PC-9 (cell line): ENCODE data around the gene DRAP1. TPM values are rescaled to one million over a fixed set of nuclear protein-coding genes. Genes with fewer than 3 reads are reported as not detected.

Experiments
- BruUV-seq: library from RNA; stranded (reverse); fragments of 400-500 nt; replicated peaks from 2 replicates; lab custom pipeline; 2021; lab: Mats Ljungman, UMichigan
- CTCF ChIA-PET: fragments of 300-600 bp; sonication (Branson Sonifier 250); formaldehyde crosslinking; loops from one replicate; lab custom pipeline; 2022; ENCODE audit warnings: antibody characterized with exemption; lab: Charles Lee
- POLR2A ChIA-PET: fragments of 300-600 bp; sonication (Branson Sonifier 250); formaldehyde crosslinking; loops from one replicate; lab custom pipeline; 2022; ENCODE audit warnings: antibody characterized with exemption; ENCODE audit not compliant: unreplicated experiment; lab: Charles Lee
- DNase-seq, 2 experiments: peaks; one replicate each; pipeline versions ENCODE4 v3.0.0 to v3.0.0-alpha.2; 2015 to 2022; ENCODE audit warnings: mixed read lengths in 1 of 2
- H2AFZ ChIP-seq: fragments of 200-600 bp; sonication (generic); 2 replicates; pipeline ENCODE4 v1.8.1; 2017; ENCODE audit warnings: antibody characterized with exemption
- H3F3A ChIP-seq: fragments of 200-600 bp; sonication (generic); 2 replicates; pipeline ENCODE4 v1.8.1; 2017; ENCODE audit warnings: antibody characterized with exemption, mild to moderate bottlenecking, low read depth; ENCODE audit not compliant: insufficient read depth
- H3K27ac ChIP-seq: fragments of 200-600 bp; sonication (generic); 2 replicates; pipeline ENCODE4 v1.6.1; 2016; ENCODE audit warnings: mixed run types
- H3K27me3 ChIP-seq: fragments of 200-600 bp; sonication (generic); 2 replicates; pipeline ENCODE4 v1.6.1; 2016; ENCODE audit warnings: low read depth, mixed run types; ENCODE audit not compliant: insufficient read depth
- H3K36me3 ChIP-seq: fragments of 200-600 bp; sonication (generic); 2 replicates; pipeline ENCODE4 v1.6.1; 2016; ENCODE audit warnings: low read depth, mixed run types
- H3K4me1 ChIP-seq: fragments of 200-600 bp; sonication (generic); replicated peaks from 2 replicates; pipeline ENCODE4 v1.6.1; 2016; ENCODE audit warnings: mixed run types; ENCODE audit not compliant: insufficient read depth
- H3K4me2 ChIP-seq: fragments of 200-600 bp; sonication (generic); 2 replicates; pipeline ENCODE4 v1.6.1; 2017; ENCODE audit warnings: mixed run types
- H3K4me3 ChIP-seq: fragments of 200-600 bp; sonication (generic); 2 replicates; pipeline ENCODE4 v1.6.1; 2016; ENCODE audit warnings: mixed run types
- H3K79me2 ChIP-seq: fragments of 200-600 bp; sonication (generic); 2 replicates; pipeline ENCODE4 v1.6.1; 2017; ENCODE audit warnings: low read depth, mixed run types
- H3K9me2 ChIP-seq: fragments of 200-600 bp; sonication (generic); 2 replicates; pipeline ENCODE4 v1.8.1; 2017; ENCODE audit warnings: mild to moderate bottlenecking; ENCODE audit not compliant: insufficient read depth
- H3K9me3 ChIP-seq: fragments of 200-600 bp; sonication (generic); 2 replicates; pipeline ENCODE4 v1.8.1; 2016; ENCODE audit warnings: low read depth; ENCODE audit not compliant: insufficient read depth
- H4K20me1 ChIP-seq: fragments of 200-600 bp; sonication (generic); 2 replicates; pipeline ENCODE4 v1.8.1; 2017; ENCODE audit not compliant: insufficient read depth
- EZH2 ChIP-seq: fragments of 200-600 bp; sonication (generic); IDR thresholded peaks from 2 replicates; pipeline ENCODE4 v1.8.0; 2017; ENCODE audit warnings: antibody characterized with exemption, low read depth
- intact Hi-C: fragments of 100-400 bp; cut with micrococcal nuclease; formaldehyde crosslinking; loops from one replicate; pipeline ENCODE4 v1.10.0; 2022; ENCODE audit not compliant: unreplicated experiment
- total RNA-seq: library from RNA; stranded (reverse); gene quantifications from 2 replicates; pipeline ENCODE4 v1.2.3, GENCODE V29; 2021
- TF ChIP-seq, protein P1 (sequence below): fragments of 200-600 bp; sonication (generic); conservative IDR thresholded peaks from 2 replicates; pipeline ENCODE4 v1.6.1; 2017; ENCODE audit warnings: mixed run types, antibody characterized with exemption, mild to moderate bottlenecking, moderate library complexity

Gene DRAP1
- total RNA-seq, 1 experiment from 2014 or later, result 220 TPM

DNA sequence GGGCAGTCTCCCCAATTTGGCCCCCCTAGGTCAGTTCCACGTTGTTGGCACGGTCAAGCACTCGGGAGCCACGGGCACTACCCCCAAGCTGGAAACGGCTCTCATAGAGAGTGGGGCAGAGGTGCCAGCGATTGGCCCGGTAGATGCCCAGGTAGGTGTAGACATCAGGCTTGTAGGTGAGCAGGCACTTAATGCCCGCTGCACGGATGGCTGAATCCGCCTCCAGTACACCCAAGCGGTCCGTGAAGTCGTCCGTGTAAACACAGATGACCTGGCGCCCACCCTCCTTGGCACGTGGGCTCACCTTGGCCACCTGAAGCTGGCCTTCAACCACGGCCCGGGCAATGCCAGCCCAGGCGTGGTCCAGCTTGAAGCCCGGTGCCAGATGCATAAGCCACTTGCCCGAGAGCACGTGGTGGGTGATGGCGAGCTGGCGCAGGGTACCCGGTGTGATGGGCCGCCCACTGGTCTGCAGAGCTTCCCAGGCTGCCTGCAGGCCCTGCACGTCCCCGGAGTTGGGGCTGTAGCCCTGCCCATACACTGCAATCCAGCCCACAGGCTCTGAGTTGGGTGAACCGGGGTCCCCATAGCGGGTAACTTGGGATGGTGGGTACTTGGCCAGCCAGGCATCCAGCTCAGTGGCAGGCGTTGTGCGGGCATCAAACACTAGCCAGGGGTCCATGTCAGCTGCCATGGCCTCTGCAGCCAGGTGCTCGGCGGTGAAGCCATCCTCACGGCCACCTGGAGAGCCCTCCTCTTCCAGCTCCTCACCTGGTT is 1.6 kb upstream of the DRAP1 start:
- ChIA-PET POLR2A (interaction anchor here (0.7 to 1.2 kb wide), 3 partner anchors 8 to 27 kb away, joined by 3 to 10 read pairs (median 6); partner anchors contain the start of gene CCDC85B), CTCF (interaction anchor here (0.6 to 1.8 kb wide), 2 partner anchors 19 to 26 kb away, joined by 7 to 12 read pairs; partner anchors contain the start of gene CCDC85B)
- H4K20me1 ChIP-seq, result no peaks in the 10 kb centered on the region
- peaks cover 44% of the 10 kb centered on the region for H3F3A ChIP-seq
- DNase-seq, result peak in 1 of 2 experiments; percentile 55
- peaks cover 42% of the 10 kb centered on the region for H3K79me2 ChIP-seq
- H3K9me3 ChIP-seq, result no peaks in the 10 kb centered on the region
- H3K9me2 ChIP-seq, result no peaks in the 10 kb centered on the region
- TF ChIP-seq, protein P1, sequence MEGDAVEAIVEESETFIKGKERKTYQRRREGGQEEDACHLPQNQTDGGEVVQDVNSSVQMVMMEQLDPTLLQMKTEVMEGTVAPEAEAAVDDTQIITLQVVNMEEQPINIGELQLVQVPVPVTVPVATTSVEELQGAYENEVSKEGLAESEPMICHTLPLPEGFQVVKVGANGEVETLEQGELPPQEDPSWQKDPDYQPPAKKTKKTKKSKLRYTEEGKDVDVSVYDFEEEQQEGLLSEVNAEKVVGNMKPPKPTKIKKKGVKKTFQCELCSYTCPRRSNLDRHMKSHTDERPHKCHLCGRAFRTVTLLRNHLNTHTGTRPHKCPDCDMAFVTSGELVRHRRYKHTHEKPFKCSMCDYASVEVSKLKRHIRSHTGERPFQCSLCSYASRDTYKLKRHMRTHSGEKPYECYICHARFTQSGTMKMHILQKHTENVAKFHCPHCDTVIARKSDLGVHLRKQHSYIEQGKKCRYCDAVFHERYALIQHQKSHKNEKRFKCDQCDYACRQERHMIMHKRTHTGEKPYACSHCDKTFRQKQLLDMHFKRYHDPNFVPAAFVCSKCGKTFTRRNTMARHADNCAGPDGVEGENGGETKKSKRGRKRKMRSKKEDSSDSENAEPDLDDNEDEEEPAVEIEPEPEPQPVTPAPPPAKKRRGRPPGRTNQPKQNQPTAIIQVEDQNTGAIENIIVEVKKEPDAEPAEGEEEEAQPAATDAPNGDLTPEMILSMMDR, result no peak
- no peak for TF ChIP-seq EZH2
- H3K36me3 ChIP-seq, result peaks cover 3% of the 10 kb centered on the region; the same call in 1 of the 2 replicates
- BruUV-seq, result TSS peak; percentile 47
- intact Hi-C loops, result loop anchor here (2.0 to 5.0 kb wide), 2 partner anchors 59 to 360 kb away; partner anchors contain the start of genes CFL1 and LTBP3
- peak overlapping the region; percentile 89 for H3K4me3 ChIP-seq
- peak overlapping the region; percentile 90 for H3K27ac ChIP-seq
- peak overlapping the region; percentile 90 for H3K4me2 ChIP-seq
- H3K27me3 ChIP-seq, result no peaks in the 10 kb centered on the region
- peaks cover 63% of the 10 kb centered on the region for H3K4me1 ChIP-seq
- H2AFZ ChIP-seq, result no peak overlapping the region

DNA sequence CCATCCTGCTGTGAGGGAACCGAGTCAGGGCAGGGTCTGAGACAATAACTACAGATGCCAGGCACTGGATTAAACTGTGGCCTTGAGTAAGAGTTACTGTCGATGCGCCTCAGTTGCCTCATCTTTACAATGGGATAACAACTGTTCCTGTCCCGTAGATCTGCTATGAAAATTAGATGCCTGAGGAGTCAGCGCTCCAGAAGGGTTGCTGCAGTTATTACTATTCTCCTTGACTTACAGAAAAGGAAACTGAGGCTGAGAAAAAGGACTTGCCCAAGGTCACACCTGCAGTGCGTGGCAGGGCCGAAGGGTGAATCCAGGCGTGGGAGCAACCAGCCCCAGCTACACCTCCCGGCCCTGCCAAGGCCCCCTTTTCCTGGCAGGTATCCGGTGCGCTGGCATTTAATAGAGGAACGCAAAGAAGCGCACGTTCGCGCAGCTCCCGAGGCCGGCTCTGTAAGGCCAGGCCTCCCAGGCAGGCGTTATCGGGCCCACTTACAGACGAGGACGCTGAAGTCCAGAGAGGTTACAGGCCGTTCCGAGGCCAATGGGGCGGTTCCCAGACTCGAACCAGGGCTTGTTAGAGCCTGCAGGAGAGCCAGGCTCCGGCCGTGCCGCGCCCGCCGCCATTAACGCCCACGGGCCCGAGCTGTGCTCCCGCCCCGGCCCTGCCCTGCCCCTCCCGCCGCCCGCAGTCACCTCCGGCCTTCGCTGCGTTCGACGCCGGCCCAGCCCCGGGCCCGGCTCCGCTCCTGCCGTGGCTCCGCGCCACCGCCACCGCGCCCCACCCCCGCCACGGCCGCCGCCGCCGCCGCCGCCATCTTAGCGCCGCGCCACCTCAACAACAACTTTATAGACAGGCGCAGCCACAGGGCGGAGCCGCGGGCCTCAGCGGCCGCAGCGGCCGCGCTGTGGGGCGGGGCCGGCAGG is 750 bp upstream of the DRAP1 start, which contains the start of gene C11orf68:
C11orf68 (minus strand) TSS at position 852 of the 930 bp plus-strand sequence; CDS start at position 821, 31 bp downstream.
- H3K9me2 ChIP-seq, result no peaks in the 10 kb centered on the region
- no TSS peak for BruUV-seq
- ChIA-PET CTCF (interaction anchor here (0.6 to 1.8 kb wide), 2 partner anchors 20 to 27 kb away, joined by 7 to 12 read pairs; partner anchors contain the start of gene CCDC85B), POLR2A (interaction anchor here (0.9 to 1.2 kb wide), 2 partner anchors 9 to 28 kb away, joined by 3 to 6 read pairs; partner anchors contain the start of gene CCDC85B)
- H2AFZ ChIP-seq, result peak within 1 kb of the TSS; percentile 80
- peak within 1 kb of the TSS; percentile 94 for H3K4me2 ChIP-seq
- peaks cover 42% of the 10 kb centered on the region for H3K79me2 ChIP-seq
- H3K36me3 ChIP-seq, result peaks cover 6% of the 10 kb centered on the region; the same call in 1 of the 2 replicates
- peak within 1 kb of the TSS; percentile 89 for H3K4me3 ChIP-seq
- peak within 1 kb of the TSS; percentile 90 for H3K27ac ChIP-seq
- H3K9me3 ChIP-seq, result no peaks in the 10 kb centered on the region
- H3K4me1 ChIP-seq, result peaks cover 54% of the 10 kb centered on the region
- no peak for DNase-seq
- peaks cover 39% of the 10 kb centered on the region; the same call in 1 of the 2 replicates for H3F3A ChIP-seq
- H4K20me1 ChIP-seq, result no peaks in the 10 kb centered on the region
- H3K27me3 ChIP-seq, result no peaks in the 10 kb centered on the region
- TF ChIP-seq, protein P1, result no peak
- TF ChIP-seq EZH2, result no peak
- intact Hi-C loops, result loop anchor here (1.0 to 5.0 kb wide), 3 partner anchors 30 to 361 kb away; partner anchors contain the start of genes FIBP, LTBP3 and SART1
